ENCODE results near the gene PI4K2B. TPM values are rescaled to one million over a fixed set of nuclear protein-coding genes. Genes with fewer than 3 reads are reported as not detected.

The PI4K2B gene
- total RNA-seq, 4 donors from 2014 or later: 17.9 to 25.6 (median 18.8) TPM

DNA sequence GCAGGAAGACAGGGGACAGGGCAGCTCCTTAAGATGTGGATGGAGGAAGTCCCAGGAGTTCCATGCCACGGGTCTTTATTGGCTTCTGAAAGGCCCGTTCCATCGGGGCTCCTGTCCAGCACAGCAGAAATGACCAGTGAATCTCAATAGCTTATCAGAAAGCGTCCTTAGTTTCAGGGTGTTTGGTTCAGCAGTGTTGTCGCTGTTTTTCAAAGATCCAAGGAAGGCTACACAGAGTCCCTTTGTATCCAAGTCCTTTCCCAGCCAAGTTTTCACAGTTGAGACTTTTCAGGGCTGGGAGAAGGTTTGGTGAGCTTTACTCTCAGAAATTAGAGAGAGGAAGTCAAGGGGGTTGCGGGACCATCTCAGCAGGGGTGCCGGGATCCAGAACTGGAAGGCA is 73.8 kb downstream of the PI4K2B start:
- H3K4me3 ChIP-seq (ENCODE audit: low read depth, poor library complexity, severe bottlenecking): no peak overlapping the region
- intact Hi-C loops (cut with DNase I; ENCODE audit: low total_unique reads): loop anchor here (10.0 kb wide), 1 partner anchor 73 kb away; the partner anchor contains the start of gene PI4K2B
- TF ChIP-seq CTCF (IDR thresholded peaks at IDR 0.05): no peak
- no peak for TF ChIP-seq POLR2A (IDR thresholded peaks at IDR 0.05)
- WGBS, 2 donors: 79 to 80% methylated on average over 7 of the region's 7 CpGs
- no peak for DNase-seq (ENCODE audit: low spot score in 2 of 2)

DNA sequence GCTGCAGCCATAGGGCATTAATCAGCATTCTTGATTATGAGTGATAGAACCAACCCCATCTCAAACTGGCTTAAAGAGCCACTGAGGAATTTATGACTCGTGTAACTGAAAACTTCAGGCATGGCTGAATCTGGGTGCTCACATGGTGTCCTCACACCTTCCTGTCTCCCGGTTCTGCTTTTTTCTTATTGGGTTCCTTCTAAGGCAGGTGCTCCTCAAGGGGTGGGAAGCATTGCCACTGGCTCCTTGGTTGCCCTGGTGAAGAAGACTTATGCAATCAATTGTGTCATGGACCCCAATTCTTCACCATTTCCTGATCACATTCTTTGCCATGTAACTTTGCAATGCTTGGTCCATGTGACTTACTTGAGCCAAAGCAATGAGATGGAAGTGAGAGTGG is 74.5 kb downstream of the PI4K2B start:
- TF ChIP-seq CTCF (IDR thresholded peaks at IDR 0.05) (no peak), POLR2A (IDR thresholded peaks at IDR 0.05) (no peak)
- no peak overlapping the region for H3K4me3 ChIP-seq (ENCODE audit: low read depth, poor library complexity, severe bottlenecking)
- WGBS, 2 donors: 73 to 94% methylated on average over 2 of the region's 2 CpGs
- no peak for DNase-seq (ENCODE audit: low spot score in 2 of 2)
- intact Hi-C loops (cut with DNase I; ENCODE audit: low total_unique reads): loop anchor here (10.0 kb wide), 1 partner anchor 74 kb away; the partner anchor contains the start of gene PI4K2B

- TF ChIP-seq CTCF (IDR thresholded peaks at IDR 0.05): no peak
- TF ChIP-seq POLR2A (IDR thresholded peaks at IDR 0.05): no peak
- WGBS, 2 donors: 77% methylated on average over 7 of the region's 7 CpGs
- DNase-seq (ENCODE audit: low spot score in 2 of 2): no peak
- H3K4me3 ChIP-seq (ENCODE audit: low read depth, poor library complexity, severe bottlenecking): no peak overlapping the region
- intact Hi-C loops (cut with DNase I; ENCODE audit: low total_unique reads): loop anchor here (10.0 kb wide), 1 partner anchor 74 kb away; the partner anchor contains the start of gene PI4K2B
Observed at GRCh38 chr4:25308761-25309160, 74.9 kb downstream of the PI4K2B start.

DNA sequence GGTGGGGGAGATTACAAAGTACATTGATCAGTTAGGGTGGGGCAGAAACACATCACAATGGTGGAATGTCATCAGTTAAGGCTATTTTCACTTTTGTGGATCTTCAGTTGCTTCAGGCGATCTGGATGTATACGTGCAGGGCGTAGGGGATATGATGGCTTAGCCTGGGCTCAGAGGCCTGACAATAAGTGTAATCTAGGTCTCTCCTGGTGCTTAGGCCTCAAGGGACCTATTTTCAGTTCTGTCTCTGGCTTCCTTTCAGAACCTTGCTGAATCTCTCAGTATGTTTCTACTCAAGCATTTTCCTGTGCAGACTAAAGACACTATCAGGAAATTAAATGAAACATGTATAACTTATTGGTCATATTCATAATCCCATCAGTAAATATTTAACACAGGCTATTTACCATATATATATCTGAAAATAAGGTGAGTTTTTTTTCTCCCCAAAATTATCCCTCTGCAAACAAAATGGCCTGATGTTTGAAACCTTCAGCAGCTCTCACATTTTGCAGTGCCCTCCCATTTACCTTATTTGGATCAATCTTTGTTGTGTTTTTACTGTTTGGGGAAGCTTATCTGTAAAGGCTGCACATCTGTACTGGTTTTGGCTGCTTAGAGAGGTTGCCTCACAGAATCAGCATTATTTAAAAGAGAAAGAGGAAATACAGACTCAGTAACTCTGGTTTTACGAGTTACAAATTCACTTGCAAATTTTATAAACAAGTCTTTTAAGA is 76.4 kb downstream of the PI4K2B start:
- H3K4me3 ChIP-seq (ENCODE audit: low read depth, poor library complexity, severe bottlenecking): no peak overlapping the region
- no peak for DNase-seq (ENCODE audit: low spot score in 2 of 2)
- intact Hi-C loops (cut with DNase I; ENCODE audit: low total_unique reads): no loop called here
- 71 to 79% methylated on average over 4 of the region's 4 CpGs for WGBS, 2 donors
- no peak for TF ChIP-seq POLR2A (IDR thresholded peaks at IDR 0.05)
- no peak for TF ChIP-seq CTCF (IDR thresholded peaks at IDR 0.05)

GRCh38 chr4:25310803-25311166 is 77.0 kb downstream of the PI4K2B start:
- intact Hi-C loops (cut with DNase I; ENCODE audit: low total_unique reads): no loop called here
- WGBS, 2 donors: 86 to 93% methylated on average over 1 of the region's 1 CpG
- TF ChIP-seq POLR2A (IDR thresholded peaks at IDR 0.05): no peak
- no peak for TF ChIP-seq CTCF (IDR thresholded peaks at IDR 0.05)
- no peak for DNase-seq (ENCODE audit: low spot score in 2 of 2)
- no peak overlapping the region for H3K4me3 ChIP-seq (ENCODE audit: low read depth, poor library complexity, severe bottlenecking)
